ENCODE data around the gene B4GALNT4. TPM values are rescaled to one million over a fixed set of nuclear protein-coding genes. Genes with fewer than 3 reads are reported as not detected.
A peak's percentile ranks its signal among the peaks of the same experiment; 100 is the strongest.

The B4GALNT4 gene
- total and polyA plus RNA-seq, 7 donors: 1.4 to 9.1 (median 5.5) TPM; not detected in 1

DNA sequence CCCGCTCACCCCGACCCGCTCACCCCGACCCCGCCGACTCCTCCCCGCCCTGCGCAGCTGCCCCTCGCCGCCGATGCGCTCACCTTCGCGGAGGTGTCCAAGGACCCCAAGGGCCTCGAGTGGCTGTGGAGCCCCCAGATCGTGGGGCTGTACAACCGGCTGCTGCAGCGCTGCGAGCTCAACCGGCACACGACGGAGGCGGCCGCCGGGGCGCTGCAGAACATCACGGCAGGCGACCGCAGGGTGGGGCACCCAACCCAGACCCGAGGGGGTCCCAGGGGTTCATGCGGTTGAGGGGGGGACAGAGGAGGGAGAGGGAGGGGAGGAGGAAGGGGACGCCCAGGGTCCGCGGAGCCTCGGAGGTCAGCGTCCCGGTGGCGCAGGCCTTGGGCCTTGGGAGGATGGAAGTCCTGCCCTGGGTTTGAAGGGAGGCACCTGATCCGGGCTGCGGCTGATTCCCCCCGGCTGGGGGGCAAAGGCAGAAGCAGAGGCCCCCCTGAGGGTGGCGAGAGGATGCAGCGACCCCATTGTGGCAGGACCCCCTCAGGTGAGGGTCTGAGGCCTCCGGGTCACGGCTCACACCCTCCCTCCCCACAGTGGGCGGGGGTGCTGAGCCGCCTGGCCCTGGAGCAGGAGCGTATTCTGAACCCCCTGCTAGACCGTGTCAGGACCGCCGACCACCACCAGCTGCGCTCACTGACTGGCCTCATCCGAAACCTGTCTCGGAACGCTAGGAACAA is 33.9 kb downstream of the B4GALNT4 start:
- no peak for DNase-seq
- peaks cover 0 to 15% (median 15%) of the 10 kb centered on the region in 3 donors for H3K27me3 ChIP-seq
- TF ChIP-seq, protein P1, sequence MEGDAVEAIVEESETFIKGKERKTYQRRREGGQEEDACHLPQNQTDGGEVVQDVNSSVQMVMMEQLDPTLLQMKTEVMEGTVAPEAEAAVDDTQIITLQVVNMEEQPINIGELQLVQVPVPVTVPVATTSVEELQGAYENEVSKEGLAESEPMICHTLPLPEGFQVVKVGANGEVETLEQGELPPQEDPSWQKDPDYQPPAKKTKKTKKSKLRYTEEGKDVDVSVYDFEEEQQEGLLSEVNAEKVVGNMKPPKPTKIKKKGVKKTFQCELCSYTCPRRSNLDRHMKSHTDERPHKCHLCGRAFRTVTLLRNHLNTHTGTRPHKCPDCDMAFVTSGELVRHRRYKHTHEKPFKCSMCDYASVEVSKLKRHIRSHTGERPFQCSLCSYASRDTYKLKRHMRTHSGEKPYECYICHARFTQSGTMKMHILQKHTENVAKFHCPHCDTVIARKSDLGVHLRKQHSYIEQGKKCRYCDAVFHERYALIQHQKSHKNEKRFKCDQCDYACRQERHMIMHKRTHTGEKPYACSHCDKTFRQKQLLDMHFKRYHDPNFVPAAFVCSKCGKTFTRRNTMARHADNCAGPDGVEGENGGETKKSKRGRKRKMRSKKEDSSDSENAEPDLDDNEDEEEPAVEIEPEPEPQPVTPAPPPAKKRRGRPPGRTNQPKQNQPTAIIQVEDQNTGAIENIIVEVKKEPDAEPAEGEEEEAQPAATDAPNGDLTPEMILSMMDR (IDR thresholded peaks at IDR 0.05): no peak
- TF ChIP-seq POLR2A (IDR thresholded peaks at IDR 0.05) (no peak), POLR2AphosphoS5 (IDR thresholded peaks at IDR 0.05) (no peak), EP300 (IDR thresholded peaks at IDR 0.05) (no peak)
- no peak overlapping the region for H3K27ac ChIP-seq
- H3K36me3 ChIP-seq: no peaks in the 10 kb centered on the region
- H3K9me3 ChIP-seq: no peaks in the 10 kb centered on the region
- H3K4me1 ChIP-seq: peaks cover 0 to 27% (median 19%) of the 10 kb centered on the region in 4 donors
- no peak overlapping the region for H3K4me3 ChIP-seq
- WGBS, 2 donors: 73 to 92% methylated on average over 55 of the region's 55 CpGs
- intact Hi-C loops (cut with DNase I): no loop called here

DNA sequence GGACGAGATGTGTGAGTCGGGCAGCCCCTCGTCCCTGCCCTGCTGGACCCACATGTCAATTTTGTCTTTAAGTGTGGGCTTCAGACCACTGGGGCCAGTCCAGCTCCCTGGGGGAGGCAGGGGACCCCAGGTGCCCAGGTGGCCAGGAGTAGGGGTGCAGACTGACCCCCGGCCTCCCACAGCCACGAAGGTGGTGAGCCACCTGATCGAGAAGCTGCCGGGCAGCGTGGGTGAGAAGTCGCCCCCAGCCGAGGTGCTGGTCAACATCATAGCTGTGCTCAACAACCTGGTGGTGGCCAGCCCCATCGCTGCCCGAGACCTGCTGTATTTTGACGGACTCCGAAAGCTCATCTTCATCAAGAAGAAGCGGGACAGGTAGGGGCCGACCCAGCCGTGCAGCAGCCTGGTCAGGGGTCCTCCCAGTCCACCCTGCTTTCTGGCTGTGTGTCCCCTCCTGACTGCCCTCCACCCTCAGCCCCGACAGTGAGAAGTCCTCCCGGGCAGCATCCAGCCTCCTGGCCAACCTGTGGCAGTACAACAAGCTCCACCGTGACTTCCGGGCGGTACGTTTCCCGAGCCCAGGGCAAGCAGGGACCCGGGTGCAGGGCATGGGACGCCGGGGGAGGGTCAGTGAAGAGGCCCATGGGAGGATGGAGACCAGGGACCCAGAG is 34.6 kb downstream of the B4GALNT4 start:
- intact Hi-C loops (cut with DNase I): no loop called here
- H3K27ac ChIP-seq: no peak overlapping the region
- whole genome bisulfite sequencing, 2 donors: 90 to 94% methylated on average over 27 of the region's 27 CpGs
- H3K4me1 ChIP-seq: peaks cover 0 to 27% (median 19%) of the 10 kb centered on the region in 4 donors
- no peak overlapping the region for H3K4me3 ChIP-seq
- TF ChIP-seq POLR2A (IDR thresholded peaks at IDR 0.05) (no peak), POLR2AphosphoS5 (IDR thresholded peaks at IDR 0.05) (no peak), EP300 (IDR thresholded peaks at IDR 0.05) (no peak)
- TF ChIP-seq, protein P1 (IDR thresholded peaks at IDR 0.05): no peak
- no peak for DNase-seq
- no peaks in the 10 kb centered on the region for H3K36me3 ChIP-seq
- H3K9me3 ChIP-seq: no peaks in the 10 kb centered on the region
- peaks cover 0 to 15% (median 15%) of the 10 kb centered on the region in 3 donors for H3K27me3 ChIP-seq

DNA sequence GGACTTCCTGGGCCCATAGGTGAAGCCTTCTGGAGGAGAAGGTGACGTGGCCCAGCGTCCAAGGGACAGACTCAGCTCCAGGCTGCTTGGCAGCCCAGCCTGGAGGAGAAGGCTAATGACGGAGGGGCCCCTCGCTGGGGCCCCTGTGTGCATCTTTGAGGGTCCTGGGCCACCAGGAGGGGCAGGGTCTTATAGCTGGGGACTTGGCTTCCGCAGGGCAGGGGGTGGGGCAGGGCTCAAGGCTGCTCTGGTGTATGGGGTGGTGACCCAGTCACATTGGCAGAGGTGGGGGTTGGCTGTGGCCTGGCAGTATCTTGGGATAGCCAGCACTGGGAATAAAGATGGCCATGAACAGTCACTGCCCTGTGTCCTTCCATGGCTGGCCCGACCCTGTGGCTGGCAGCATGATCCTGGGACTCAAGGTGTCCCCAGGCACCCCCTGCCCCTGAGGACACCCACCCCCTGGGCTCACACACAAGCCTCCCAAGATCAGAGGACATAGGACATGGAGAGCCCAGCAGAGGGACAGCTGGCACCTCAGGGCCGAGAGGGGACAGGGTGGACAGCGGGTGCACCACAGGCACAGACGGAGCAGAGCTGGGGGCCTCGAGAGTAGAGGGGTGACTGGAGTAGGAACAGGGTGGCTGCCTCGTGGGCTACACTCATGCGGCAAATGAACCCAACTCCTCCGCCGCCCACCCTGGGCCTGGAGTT is 35.4 kb downstream of the B4GALNT4 start:
- intact Hi-C loops (cut with DNase I): loop anchor here (5.0 kb wide), 1 partner anchor 197 kb away; the partner anchor contains the start of genes BET1L and RIC8A

DNA sequence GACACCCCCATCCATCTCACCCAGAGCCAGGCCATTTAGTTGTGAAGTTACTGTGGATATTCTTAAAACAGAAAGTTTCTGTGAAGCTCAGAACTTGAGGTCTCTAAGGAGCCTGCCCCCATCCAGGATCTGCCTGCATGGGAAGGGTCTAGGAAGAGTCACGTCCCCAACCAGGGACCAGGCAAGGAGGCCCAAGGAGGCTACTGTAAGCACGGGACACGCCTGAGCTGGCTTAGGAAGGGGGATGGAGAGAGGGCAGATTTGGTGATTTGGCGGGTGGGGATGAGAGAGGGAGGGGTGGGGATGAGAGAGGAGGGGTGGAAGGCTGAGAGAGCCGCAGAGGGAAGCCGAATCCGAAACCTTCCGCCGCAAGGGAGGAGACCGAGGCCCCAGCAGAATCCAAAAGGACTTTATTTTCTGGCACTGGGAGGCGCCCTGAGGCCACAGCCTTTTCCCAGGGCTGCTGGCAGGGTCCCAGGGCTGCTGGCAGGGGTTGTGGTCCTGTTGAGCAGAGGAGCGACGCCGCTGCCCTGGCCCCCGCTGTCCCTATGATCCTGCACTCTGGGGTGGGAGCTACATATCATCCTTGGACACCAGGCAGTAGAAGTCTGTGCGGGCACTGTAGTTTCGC is 36.1 kb downstream of the B4GALNT4 start:
- Histone ChIP-seq H3K4me1 (peaks cover 0 to 20% (median 19%) of the 10 kb centered on the region in 4 donors), H3K27ac (peak overlapping the region in 2 of 4 donors; percentile 27 to 73), H3K36me3 (no peaks in the 10 kb centered on the region), H3K9me3 (no peaks in the 10 kb centered on the region), H3K27me3 (peaks cover 0 to 9% (median 7%) of the 10 kb centered on the region in 3 donors), H3K4me3 (no peak overlapping the region)
- 74 to 77% methylated on average over 17 of the region's 17 CpGs for WGBS, 2 donors
- TF ChIP-seq POLR2AphosphoS5 (IDR thresholded peaks at IDR 0.05): no peak
- no peak for TF ChIP-seq EP300 (IDR thresholded peaks at IDR 0.05)
- no peak for TF ChIP-seq POLR2A (IDR thresholded peaks at IDR 0.05)
- TF ChIP-seq, protein P1 (IDR thresholded peaks at IDR 0.05): no peak
- peak; percentile 74 for DNase-seq
- intact Hi-C loops (cut with DNase I): loop anchor here (5.0 kb wide), 1 partner anchor 198 kb away; the partner anchor contains the start of genes BET1L and RIC8A

More for the DNA sequence above, 35.4 kb downstream of the B4GALNT4 start:
- peaks cover 0 to 15% (median 14%) of the 10 kb centered on the region in 3 donors for H3K27me3 ChIP-seq
- no peaks in the 10 kb centered on the region for H3K36me3 ChIP-seq
- H3K4me1 ChIP-seq: peaks cover 0 to 27% (median 19%) of the 10 kb centered on the region in 4 donors
- H3K27ac ChIP-seq: peak overlapping the region in 1 of 4 donors; percentile 73
- H3K9me3 ChIP-seq: no peaks in the 10 kb centered on the region
- 90% methylated on average over 14 of the region's 14 CpGs for WGBS, 2 donors
- no peak overlapping the region for H3K4me3 ChIP-seq
- no peak for TF ChIP-seq EP300 (IDR thresholded peaks at IDR 0.05)
- no peak for TF ChIP-seq POLR2AphosphoS5 (IDR thresholded peaks at IDR 0.05)
- no peak for TF ChIP-seq POLR2A (IDR thresholded peaks at IDR 0.05)
- TF ChIP-seq, protein P1 (IDR thresholded peaks at IDR 0.05): no peak
- peak; percentile 62 for DNase-seq
